Measurements from ENCODE around the gene KCNIP3.

KCNIP3 gene

DNA sequence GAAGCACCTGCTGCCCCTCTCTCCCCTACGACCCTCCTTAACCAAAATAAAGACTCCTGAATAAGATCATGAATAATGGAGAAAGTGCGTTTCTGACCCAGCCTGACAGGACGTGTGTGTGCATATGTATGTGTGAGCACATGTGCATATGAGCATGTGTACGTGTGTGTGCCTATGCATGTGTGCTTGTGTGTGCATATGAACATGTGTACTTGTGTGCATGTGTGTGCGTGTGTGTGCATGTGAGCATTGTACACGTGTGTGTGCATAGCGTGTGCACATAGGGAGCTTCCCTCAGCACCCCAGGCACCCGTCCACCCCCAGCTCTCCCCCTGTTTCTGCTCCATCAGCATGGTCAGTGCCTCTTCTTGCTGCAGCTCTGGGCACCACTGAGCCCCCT is 10.7 kb downstream of the KCNIP3 start:
- no peaks in the 10 kb centered on the region for H3K9me3 ChIP-seq (ENCODE audit: control insufficient read depth in 2 of 2, low read length in 2 of 2)
- no peak overlapping the region for H3K4me3 ChIP-seq (ENCODE audit: low read length in 2 of 2)
- H3K9ac ChIP-seq (ENCODE audit: low read length in 2 of 2) = no peak overlapping the region
- no peaks in the 10 kb centered on the region for H3K36me3 ChIP-seq (ENCODE audit: control insufficient read depth in 2 of 2, insufficient read depth in 2 of 2, low read length in 2 of 2)
- no peak overlapping the region for H3K27ac ChIP-seq (ENCODE audit: low read length)
- peaks cover 0 to 4% of the 10 kb centered on the region in 2 donors for H3K27me3 ChIP-seq (ENCODE audit: control insufficient read depth in 1 of 2, insufficient read depth in 2 of 2, low read length in 2 of 2)
- peaks cover 6% of the 10 kb centered on the region for H3K4me1 ChIP-seq (ENCODE audit: control insufficient read depth, insufficient read depth, low read length)

DNA sequence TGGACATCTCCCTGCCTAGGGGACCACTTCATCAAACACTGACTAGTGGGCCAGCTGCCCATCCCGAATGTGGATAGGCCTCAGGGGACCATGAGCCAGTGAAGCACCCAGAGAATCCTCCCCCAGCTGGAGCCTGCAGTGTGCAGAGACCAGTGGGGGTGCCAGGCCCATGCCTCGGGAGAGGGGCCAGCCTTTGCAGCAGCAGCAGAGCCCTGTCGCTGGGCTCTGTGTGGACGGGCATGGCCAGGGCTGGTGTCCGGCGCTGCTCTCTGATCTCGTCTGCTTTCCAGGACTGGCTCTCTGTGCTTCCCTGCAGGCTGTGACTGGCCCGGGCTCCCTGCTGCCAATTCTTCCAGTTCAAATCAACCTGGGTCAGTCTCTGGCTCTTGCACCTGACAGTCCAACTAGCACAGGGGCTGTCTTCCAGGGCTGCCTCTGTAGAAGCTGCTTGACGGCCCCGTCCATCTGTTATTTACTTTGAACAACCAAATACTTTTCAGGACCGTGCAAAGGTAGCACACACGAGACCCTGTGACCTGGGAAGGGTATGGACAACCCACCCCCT is 11.4 kb downstream of the KCNIP3 start:
- H3K4me1 ChIP-seq (ENCODE audit: control insufficient read depth, insufficient read depth, low read length) = peaks cover 6% of the 10 kb centered on the region
- no peak overlapping the region for H3K4me3 ChIP-seq (ENCODE audit: low read length in 2 of 2)
- H3K9ac ChIP-seq (ENCODE audit: low read length in 2 of 2) = no peak overlapping the region
- no peak overlapping the region for H3K27ac ChIP-seq (ENCODE audit: low read length)
- H3K9me3 ChIP-seq (ENCODE audit: control insufficient read depth in 2 of 2, low read length in 2 of 2) = no peaks in the 10 kb centered on the region
- H3K36me3 ChIP-seq (ENCODE audit: control insufficient read depth in 2 of 2, insufficient read depth in 2 of 2, low read length in 2 of 2) = no peaks in the 10 kb centered on the region
- H3K27me3 ChIP-seq (ENCODE audit: control insufficient read depth in 1 of 2, insufficient read depth in 2 of 2, low read length in 2 of 2) = peaks cover 0 to 4% of the 10 kb centered on the region in 2 donors

DNA sequence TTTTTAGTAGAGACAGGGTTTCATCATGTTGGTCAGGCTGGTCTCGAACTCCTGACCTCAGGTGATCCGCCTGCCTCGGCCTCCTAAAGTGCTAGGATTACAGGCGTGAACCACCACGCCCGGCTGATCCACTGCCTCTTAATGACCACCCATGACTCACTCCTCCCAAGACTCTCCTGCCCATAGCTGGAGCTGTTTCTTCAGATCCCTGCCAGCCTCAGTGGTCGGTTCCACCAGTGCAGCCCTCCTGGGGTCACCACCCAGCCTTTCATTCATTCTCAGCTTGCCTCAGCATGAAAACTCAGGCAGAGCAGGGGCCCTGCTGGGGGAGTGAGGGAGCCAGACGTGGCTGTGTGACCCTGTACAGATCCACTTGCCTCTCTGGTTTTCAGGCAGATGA is 12.5 kb downstream of the KCNIP3 start:
- peaks cover 0 to 3% of the 10 kb centered on the region in 2 donors for H3K27me3 ChIP-seq (ENCODE audit: control insufficient read depth in 1 of 2, insufficient read depth in 2 of 2, low read length in 2 of 2)
- H3K4me1 ChIP-seq (ENCODE audit: control insufficient read depth, insufficient read depth, low read length) = peaks cover 6% of the 10 kb centered on the region
- no peaks in the 10 kb centered on the region for H3K9me3 ChIP-seq (ENCODE audit: control insufficient read depth in 2 of 2, low read length in 2 of 2)
- H3K27ac ChIP-seq (ENCODE audit: low read length) = no peak overlapping the region
- H3K4me3 ChIP-seq (ENCODE audit: low read length in 2 of 2) = no peak overlapping the region
- H3K9ac ChIP-seq (ENCODE audit: low read length in 2 of 2) = no peak overlapping the region
- H3K36me3 ChIP-seq (ENCODE audit: control insufficient read depth in 2 of 2, insufficient read depth in 2 of 2, low read length in 2 of 2) = no peaks in the 10 kb centered on the region

DNA sequence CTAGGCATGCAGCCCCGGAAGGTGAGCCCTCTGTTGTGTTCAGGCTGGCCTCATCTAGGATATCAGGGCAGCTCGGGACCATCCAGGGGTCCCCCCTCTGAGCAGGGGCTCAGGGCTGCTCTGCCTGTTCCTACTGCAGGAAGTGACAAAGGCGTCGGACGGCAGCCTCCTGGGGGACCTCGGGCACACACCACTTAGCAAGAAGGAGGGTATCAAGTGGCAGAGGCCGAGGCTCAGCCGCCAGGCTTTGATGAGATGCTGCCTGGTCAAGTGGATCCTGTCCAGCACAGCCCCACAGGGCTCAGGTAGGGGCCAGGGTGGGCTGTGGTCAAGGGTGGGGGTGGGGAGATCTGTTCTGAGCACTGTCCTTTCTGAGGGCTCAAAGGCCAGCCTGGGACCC is 13.1 kb downstream of the KCNIP3 start:
- H3K4me3 ChIP-seq (ENCODE audit: low read length in 2 of 2) = no peak overlapping the region
- peaks cover 0 to 2% of the 10 kb centered on the region in 2 donors for H3K27me3 ChIP-seq (ENCODE audit: control insufficient read depth in 1 of 2, insufficient read depth in 2 of 2, low read length in 2 of 2)
- H3K27ac ChIP-seq (ENCODE audit: low read length) = no peak overlapping the region
- H3K4me1 ChIP-seq (ENCODE audit: control insufficient read depth, insufficient read depth, low read length) = peaks cover 5% of the 10 kb centered on the region
- H3K9ac ChIP-seq (ENCODE audit: low read length in 2 of 2) = no peak overlapping the region
- H3K9me3 ChIP-seq (ENCODE audit: control insufficient read depth in 2 of 2, low read length in 2 of 2) = no peaks in the 10 kb centered on the region
- H3K36me3 ChIP-seq (ENCODE audit: control insufficient read depth in 2 of 2, insufficient read depth in 2 of 2, low read length in 2 of 2) = no peaks in the 10 kb centered on the region

DNA sequence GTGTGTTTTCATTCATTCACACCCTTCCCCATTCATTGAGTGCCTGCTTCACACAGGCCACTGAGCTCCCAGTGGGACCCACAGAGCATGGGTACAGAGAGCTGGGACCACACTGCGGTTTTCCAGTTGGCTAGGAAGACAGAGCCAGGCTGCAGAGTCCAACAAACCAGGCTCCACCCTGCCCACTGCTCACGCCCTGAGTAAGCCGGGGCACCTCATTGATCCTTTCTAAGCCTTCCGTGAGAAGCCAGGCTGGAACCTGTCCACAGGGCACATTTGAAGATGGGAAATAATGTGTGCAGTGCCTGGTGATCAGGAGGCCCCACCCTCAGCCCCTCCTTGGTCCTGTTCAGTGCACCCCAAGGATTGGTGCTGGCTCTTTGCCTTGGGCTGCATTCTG is 13.5 kb downstream of the KCNIP3 start:
- Histone ChIP-seq H3K4me1 (ENCODE audit: control insufficient read depth, insufficient read depth, low read length) (peaks cover 2% of the 10 kb centered on the region), H3K9me3 (ENCODE audit: control insufficient read depth in 2 of 2, low read length in 2 of 2) (no peaks in the 10 kb centered on the region), H3K27ac (ENCODE audit: low read length) (no peak overlapping the region), H3K36me3 (ENCODE audit: control insufficient read depth in 2 of 2, insufficient read depth in 2 of 2, low read length in 2 of 2) (no peaks in the 10 kb centered on the region), H3K9ac (ENCODE audit: low read length in 2 of 2) (no peak overlapping the region), H3K4me3 (ENCODE audit: low read length in 2 of 2) (no peak overlapping the region), H3K27me3 (ENCODE audit: control insufficient read depth in 1 of 2, insufficient read depth in 2 of 2, low read length in 2 of 2) (peaks cover 0 to 2% of the 10 kb centered on the region in 2 donors)

DNA sequence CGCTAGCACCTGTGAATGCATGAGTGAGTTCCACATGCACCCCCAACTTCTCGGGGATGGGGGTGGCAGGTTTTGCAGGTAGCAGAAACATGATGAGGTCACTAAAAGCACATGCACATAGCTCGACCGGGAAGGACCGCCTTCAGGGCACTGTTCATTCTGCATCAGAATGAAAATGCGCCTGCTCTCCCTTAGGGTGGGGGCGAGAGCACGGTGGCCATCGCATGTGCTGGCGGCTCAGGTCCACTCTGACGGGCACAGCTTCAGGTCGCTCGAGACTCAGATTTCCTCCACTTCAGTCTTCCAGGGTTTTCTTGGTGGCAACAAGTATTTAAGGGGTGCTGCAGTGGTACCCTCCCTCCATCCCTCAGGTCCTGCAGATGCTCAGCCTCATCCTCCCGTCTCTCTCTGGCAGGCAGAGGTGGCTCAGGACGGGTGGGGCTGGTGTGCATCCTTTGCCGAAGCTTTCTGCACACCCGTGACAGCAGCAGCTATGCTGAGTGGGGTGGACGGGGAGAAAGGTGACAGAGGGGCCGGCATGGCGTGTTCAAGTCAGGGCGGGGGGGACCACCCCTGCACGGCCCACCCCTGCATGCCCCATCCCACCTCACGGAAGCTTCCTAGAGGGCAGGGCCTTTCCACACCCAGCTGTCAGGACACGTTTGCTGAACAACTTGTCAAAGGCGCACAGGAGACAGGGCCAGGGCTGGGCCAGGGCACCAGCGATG is 14.8 kb downstream of the KCNIP3 start:
- H3K4me1 ChIP-seq (ENCODE audit: control insufficient read depth, insufficient read depth, low read length) = no peaks in the 10 kb centered on the region
- no peaks in the 10 kb centered on the region for H3K9me3 ChIP-seq (ENCODE audit: control insufficient read depth in 2 of 2, low read length in 2 of 2)
- no peak overlapping the region for H3K27ac ChIP-seq (ENCODE audit: low read length)
- no peaks in the 10 kb centered on the region for H3K36me3 ChIP-seq (ENCODE audit: control insufficient read depth in 2 of 2, insufficient read depth in 2 of 2, low read length in 2 of 2)
- H3K9ac ChIP-seq (ENCODE audit: low read length in 2 of 2) = no peak overlapping the region
- H3K4me3 ChIP-seq (ENCODE audit: low read length in 2 of 2) = no peak overlapping the region
- H3K27me3 ChIP-seq (ENCODE audit: control insufficient read depth in 1 of 2, insufficient read depth in 2 of 2, low read length in 2 of 2) = peaks cover 0 to 2% of the 10 kb centered on the region in 2 donors

DNA sequence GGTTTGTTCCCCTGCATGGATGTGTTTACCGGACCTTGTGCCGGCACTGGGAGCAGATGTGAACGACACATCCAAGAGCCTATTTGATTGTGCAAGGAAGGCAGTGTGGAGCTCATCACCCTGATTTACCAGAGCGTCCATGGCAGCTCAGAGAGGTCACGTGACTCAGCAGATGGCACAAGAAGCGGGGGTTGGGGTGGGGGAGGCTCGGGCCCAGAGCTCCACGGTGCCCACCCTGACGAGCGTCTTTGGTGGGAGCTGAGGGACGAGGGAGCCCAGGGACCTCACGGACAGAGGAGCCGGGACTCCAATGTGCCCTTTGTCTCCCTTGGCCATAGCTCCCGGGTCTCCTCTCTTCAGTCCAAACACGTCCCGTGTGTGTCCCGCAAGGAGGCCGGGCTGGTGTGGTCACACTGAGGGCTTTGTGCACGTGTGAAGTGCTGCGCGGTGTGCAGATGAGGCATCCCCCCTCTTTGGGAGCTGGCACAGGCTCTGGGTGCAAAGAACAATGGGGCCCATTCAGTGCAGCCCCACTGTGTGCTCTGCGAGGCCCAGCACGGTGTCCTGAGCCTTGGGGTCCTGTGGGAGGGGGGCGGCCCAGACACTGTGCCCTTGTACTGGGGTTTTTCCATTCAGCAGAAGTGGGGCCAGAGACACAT is 15.5 kb downstream of the KCNIP3 start:
- Histone ChIP-seq H3K4me1 (ENCODE audit: control insufficient read depth, insufficient read depth, low read length) (no peaks in the 10 kb centered on the region), H3K27ac (ENCODE audit: low read length) (no peak overlapping the region), H3K36me3 (ENCODE audit: control insufficient read depth in 2 of 2, insufficient read depth in 2 of 2, low read length in 2 of 2) (no peaks in the 10 kb centered on the region), H3K9me3 (ENCODE audit: control insufficient read depth in 2 of 2, low read length in 2 of 2) (no peaks in the 10 kb centered on the region), H3K9ac (ENCODE audit: low read length in 2 of 2) (no peak overlapping the region), H3K4me3 (ENCODE audit: low read length in 2 of 2) (no peak overlapping the region), H3K27me3 (ENCODE audit: control insufficient read depth in 1 of 2, insufficient read depth in 2 of 2, low read length in 2 of 2) (peaks cover 0 to 2% of the 10 kb centered on the region in 2 donors)

DNA sequence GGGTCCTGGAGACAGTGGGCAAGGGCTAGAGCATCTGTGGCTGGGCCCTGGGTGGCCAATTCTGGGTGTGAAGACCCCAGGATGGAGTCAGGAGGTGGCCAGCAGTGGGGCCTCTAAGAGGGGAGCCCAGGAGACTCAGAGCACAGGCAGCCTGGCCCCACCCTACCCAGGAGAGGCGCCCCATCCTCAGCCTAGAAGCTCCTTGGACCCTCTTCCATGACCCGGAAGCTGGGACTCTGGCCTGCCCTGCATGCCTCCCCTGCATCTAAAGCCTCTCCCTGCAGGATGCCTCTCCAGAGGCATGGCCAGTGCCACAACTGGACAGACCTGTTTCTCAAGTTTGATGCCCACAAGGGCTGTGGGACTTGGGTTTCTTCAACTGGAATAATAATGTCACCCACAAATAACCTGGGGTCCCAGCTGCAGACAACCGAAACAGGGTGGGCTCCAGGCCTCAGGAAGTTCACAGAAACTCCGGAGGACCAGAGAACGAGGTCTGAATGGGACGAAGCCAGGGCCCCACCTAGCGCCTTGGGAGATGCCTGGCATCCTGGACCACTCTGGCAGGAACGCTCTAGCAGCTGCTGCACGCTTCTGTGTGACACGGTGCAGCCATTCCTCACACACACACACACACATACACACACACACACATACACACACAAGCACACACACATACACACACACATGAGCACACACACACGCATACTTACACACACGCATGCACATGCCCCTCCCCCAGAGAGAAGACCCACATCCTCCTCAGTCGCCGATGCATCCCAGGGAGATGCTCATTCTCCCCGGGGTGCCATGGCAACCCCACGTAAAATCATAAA is 16.4 kb downstream of the KCNIP3 start:
- H3K9ac ChIP-seq (ENCODE audit: low read length in 2 of 2) = no peak overlapping the region
- no peaks in the 10 kb centered on the region for H3K4me1 ChIP-seq (ENCODE audit: control insufficient read depth, insufficient read depth, low read length)
- no peak overlapping the region for H3K27ac ChIP-seq (ENCODE audit: low read length)

DNA sequence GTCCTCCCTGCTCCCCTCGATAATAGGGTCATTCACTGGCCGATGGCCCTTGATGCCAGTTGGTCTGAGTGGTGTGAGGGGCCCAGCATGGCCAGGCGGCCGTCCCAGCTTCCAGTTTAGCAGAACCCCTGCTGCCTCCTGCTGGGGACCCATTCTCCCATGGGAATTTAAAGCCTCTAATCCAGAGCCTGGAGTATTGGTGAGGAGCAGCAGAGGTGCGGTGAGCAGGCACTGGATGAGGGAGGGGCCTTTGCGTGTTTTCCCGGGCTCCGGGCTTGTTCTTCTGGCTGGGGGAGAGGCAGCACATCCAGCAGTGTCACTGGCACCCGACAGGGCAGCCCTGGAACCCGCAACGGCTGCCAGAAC is 17.4 kb downstream of the KCNIP3 start:
- Histone ChIP-seq H3K27me3 (ENCODE audit: control insufficient read depth in 1 of 2, insufficient read depth in 2 of 2, low read length in 2 of 2) (peaks cover 0 to 2% of the 10 kb centered on the region in 2 donors), H3K9ac (ENCODE audit: low read length in 2 of 2) (no peak overlapping the region), H3K27ac (ENCODE audit: low read length) (no peak overlapping the region), H3K4me1 (ENCODE audit: control insufficient read depth, insufficient read depth, low read length) (no peaks in the 10 kb centered on the region), H3K9me3 (ENCODE audit: control insufficient read depth in 2 of 2, low read length in 2 of 2) (no peaks in the 10 kb centered on the region), H3K4me3 (ENCODE audit: low read length in 2 of 2) (no peak overlapping the region), H3K36me3 (ENCODE audit: control insufficient read depth in 2 of 2, insufficient read depth in 2 of 2, low read length in 2 of 2) (no peaks in the 10 kb centered on the region)

More for the DNA sequence above, 16.4 kb downstream of the KCNIP3 start:
- no peaks in the 10 kb centered on the region for H3K9me3 ChIP-seq (ENCODE audit: control insufficient read depth in 2 of 2, low read length in 2 of 2)
- peaks cover 0 to 2% of the 10 kb centered on the region in 2 donors for H3K27me3 ChIP-seq (ENCODE audit: control insufficient read depth in 1 of 2, insufficient read depth in 2 of 2, low read length in 2 of 2)
- H3K4me3 ChIP-seq (ENCODE audit: low read length in 2 of 2) = no peak overlapping the region
- no peaks in the 10 kb centered on the region for H3K36me3 ChIP-seq (ENCODE audit: control insufficient read depth in 2 of 2, insufficient read depth in 2 of 2, low read length in 2 of 2)

DNA sequence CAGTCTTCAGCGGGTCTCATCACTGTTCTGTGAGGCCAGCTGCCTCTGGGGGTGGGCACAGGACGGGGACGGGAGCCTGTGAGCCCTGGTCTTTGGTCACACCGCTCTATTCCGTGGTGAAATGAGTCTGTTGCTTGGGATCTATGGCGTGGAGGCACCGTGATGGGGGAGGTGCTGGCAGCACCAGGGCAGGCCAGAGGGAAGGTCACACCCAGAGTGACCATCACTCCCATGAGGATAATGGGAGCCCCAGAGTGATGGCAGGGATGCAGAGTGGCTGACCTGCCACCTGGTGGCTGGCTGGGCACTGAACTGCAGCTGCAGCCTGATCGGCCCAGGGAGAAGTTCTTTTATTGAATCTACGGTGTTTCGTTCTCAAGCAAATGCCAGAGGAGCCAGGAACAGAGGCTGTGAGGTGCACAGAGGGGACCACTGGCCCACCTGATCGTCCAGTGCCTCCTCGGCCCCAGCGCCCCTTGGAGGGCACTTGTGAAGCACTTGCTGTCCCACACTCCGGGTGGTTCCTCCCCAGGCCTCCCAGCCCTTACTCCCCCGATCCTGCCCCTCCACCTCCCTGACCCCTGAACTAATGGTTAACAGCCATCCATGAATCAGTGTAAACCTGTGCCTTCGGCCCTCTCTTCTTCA is 17.9 kb downstream of the KCNIP3 start:
- Histone ChIP-seq H3K4me1 (ENCODE audit: control insufficient read depth, insufficient read depth, low read length) (no peaks in the 10 kb centered on the region), H3K4me3 (ENCODE audit: low read length in 2 of 2) (no peak overlapping the region), H3K27ac (ENCODE audit: low read length) (no peak overlapping the region), H3K9ac (ENCODE audit: low read length in 2 of 2) (no peak overlapping the region), H3K9me3 (ENCODE audit: control insufficient read depth in 2 of 2, low read length in 2 of 2) (no peaks in the 10 kb centered on the region), H3K36me3 (ENCODE audit: control insufficient read depth in 2 of 2, insufficient read depth in 2 of 2, low read length in 2 of 2) (no peaks in the 10 kb centered on the region), H3K27me3 (ENCODE audit: control insufficient read depth in 1 of 2, insufficient read depth in 2 of 2, low read length in 2 of 2) (peaks cover 0 to 2% of the 10 kb centered on the region in 2 donors)
